ENCODE measurements around the gene MATN1. TPM values are rescaled to one million over a fixed set of nuclear protein-coding genes. Genes with fewer than 3 reads are reported as not detected.

Gene MATN1
- total RNA-seq, 1 experiment from 2014 or later, result 0.12 TPM

Small RNAs within 50 kb of the gene (microRNA-seq; reads per million reads assigned to microRNA genes)
- not detected for gene MIR4420 (ENCODE audit: borderline number of aligned reads)

Other genes with a start within 250 kb of the MATN1 start
- 1.5 TPM for gene LAPTM5, start 34.2 kb upstream of the MATN1 start, total RNA-seq (2021; ENCODE audit: unreplicated experiment)
- 40.1 TPM for gene SDC3, start 185.2 kb upstream of the MATN1 start, total RNA-seq (2021; ENCODE audit: unreplicated experiment)